Adrenal gland (tissue), 5 donors: ENCODE results near the gene S1PR1.
"Not testable (repeated sequence)": the region's sequence is repeated elsewhere in the genome, so short reads cannot be mapped to it uniquely, and the experiment has no call there.

Experiments
- CTCF ChIP-seq, 6 experiments: fragments of 450-650 bp in 4 of 6; fragments of 200-600 bp in 2 of 6; sonication (generic) in 1 of 6; IDR thresholded peaks; 1 replicate in 5 of 6; 2 replicates in 1 of 6; pipeline versions ENCODE4 v1.5.1 to v1.8.0; 2016 to 2021; ENCODE audit warnings: antibody characterized with exemption in 6 of 6, mild to moderate bottlenecking in 2 of 6, moderate library complexity in 1 of 6
- POLR2A ChIP-seq, 2 donors: fragments of 450-650 bp; IDR thresholded peaks; one replicate each; pipeline ENCODE4 v1.6.1; 2017; ENCODE audit warnings: antibody characterized with exemption in 2 of 2, mild to moderate bottlenecking in 2 of 2, moderate library complexity in 1 of 2
- donor health status: DM: no; HTN: no; CAD: no.

GRCh38 chr1:101188968-101189367 is 47.9 kb upstream of the S1PR1 start:
- not testable (repeated sequence) for TF ChIP-seq CTCF, POLR2A (IDR thresholded peaks at IDR 0.05)
